ENCODE measurements around the gene FKBP5.

The FKBP5 gene

DNA sequence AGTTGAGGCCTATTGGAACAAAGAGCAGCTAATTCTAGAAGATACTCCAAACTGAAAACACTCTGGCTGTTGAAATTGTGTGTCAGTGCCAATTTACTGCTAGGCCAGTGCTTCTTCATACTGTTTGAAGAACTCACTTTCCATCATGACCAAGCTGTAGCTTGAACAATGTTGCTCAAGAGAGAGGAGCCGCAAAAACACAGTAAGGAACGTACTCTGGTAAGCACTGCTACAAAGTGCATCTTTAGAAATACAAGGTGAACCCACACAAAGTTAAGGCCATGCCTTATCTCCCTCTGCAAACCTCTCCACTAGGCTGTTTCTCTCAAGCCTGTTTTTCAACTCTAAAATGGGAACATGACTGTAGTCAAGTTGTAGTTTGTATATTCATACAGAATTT, 101.5 kb downstream of the FKBP5 start:
- no peak overlapping the region for H3K4me3 ChIP-seq (ENCODE audit: low read depth, low read length)
- no peak for DNase-seq (ENCODE audit: low read depth)
- TF ChIP-seq, protein P1, sequence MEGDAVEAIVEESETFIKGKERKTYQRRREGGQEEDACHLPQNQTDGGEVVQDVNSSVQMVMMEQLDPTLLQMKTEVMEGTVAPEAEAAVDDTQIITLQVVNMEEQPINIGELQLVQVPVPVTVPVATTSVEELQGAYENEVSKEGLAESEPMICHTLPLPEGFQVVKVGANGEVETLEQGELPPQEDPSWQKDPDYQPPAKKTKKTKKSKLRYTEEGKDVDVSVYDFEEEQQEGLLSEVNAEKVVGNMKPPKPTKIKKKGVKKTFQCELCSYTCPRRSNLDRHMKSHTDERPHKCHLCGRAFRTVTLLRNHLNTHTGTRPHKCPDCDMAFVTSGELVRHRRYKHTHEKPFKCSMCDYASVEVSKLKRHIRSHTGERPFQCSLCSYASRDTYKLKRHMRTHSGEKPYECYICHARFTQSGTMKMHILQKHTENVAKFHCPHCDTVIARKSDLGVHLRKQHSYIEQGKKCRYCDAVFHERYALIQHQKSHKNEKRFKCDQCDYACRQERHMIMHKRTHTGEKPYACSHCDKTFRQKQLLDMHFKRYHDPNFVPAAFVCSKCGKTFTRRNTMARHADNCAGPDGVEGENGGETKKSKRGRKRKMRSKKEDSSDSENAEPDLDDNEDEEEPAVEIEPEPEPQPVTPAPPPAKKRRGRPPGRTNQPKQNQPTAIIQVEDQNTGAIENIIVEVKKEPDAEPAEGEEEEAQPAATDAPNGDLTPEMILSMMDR (IDR thresholded peaks at IDR 0.05; ENCODE audit: control insufficient read depth, extremely low read depth, insufficient read depth): no peak

- no peak for DNase-seq (ENCODE audit: low read depth)
- TF ChIP-seq, protein P1 (IDR thresholded peaks at IDR 0.05; ENCODE audit: control insufficient read depth, extremely low read depth, insufficient read depth): no peak
- no peak overlapping the region for H3K4me3 ChIP-seq (ENCODE audit: low read depth, low read length)
These were observed 102.2 kb downstream of the FKBP5 start for GRCh38 chr6:35586542-35586941.

DNA sequence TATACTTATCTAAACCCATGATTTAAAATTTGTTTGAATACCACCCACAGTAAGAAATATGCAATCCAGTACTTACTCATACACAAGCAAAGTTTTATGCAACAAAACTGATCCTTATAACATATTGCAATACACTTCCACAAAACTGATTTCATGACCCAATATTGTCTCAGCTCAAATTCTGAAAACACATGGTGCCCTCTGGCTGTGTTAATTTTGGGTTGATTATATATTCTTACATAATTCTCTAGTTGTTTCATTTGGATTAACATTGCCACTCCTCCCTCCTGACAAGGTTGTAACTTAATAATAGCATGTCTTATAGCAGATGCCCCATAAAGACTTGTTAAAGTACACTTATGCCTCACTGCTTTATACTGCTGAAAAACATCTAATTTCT, 103.1 kb downstream of the FKBP5 start:
- H3K4me3 ChIP-seq (ENCODE audit: low read depth, low read length): no peak overlapping the region
- TF ChIP-seq, protein P1 (IDR thresholded peaks at IDR 0.05; ENCODE audit: control insufficient read depth, extremely low read depth, insufficient read depth): no peak
- no peak for DNase-seq (ENCODE audit: low read depth)

DNA sequence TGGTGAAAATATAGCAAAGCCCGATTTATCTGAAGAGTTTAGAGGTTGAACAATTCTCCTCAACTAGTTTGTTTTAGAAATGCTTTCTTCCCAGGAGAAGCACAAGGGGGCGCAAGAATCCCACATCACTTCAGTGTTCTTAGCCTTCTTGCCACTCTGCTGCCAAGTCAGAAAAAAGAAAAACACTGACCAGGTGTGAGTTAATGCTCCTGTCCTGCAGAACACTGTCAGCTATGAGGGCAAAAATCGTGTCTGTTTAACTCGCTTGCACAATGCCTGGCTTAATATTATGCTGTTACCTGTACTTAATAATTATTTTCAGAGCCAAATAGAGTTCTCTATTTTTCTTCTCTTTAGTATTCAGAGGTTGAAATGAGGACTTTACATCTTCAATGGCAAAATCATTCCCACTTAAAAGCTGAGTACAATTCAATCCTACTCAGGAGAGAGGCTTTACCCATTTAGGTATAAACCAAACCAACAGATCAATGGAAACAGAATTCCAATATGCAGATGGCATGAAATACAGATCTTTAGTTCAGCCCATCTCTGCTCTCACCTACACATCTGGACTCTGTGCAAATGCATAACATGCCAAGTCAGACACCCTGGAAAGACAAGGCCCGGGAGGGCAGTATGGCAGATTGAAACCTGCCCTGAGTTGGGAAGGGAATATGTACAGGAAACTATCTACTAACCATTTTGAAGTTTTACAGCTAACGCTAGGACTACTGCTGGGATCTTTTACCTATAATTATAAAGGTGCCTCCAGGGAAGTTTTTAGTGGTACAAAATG, 104.6 kb downstream of the FKBP5 start:
- DNase-seq (ENCODE audit: low read depth): peak; percentile 65
- H3K4me3 ChIP-seq (ENCODE audit: low read depth, low read length): no peak overlapping the region
- TF ChIP-seq, protein P1 (IDR thresholded peaks at IDR 0.05; ENCODE audit: control insufficient read depth, extremely low read depth, insufficient read depth): peak; percentile 78

DNA sequence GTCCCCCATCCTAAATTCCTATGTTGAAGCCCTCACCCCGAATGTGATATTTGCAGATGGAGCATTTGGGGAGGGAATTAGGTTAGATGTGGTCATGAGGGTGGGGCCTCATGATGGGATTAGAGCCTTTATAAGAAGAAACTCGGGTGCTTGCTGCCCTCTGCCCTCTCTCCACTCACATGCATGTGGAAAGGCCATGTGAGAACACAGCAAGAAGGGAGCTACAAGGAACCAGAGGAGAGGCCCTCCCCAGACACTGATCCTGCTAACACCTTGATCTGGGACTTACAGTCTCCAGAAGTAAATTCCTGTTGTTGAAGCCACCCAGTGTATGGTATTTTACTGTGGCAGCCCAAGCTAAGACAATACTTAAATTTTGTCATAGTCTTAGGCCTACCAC, 106.4 kb downstream of the FKBP5 start:
- TF ChIP-seq, protein P1 (IDR thresholded peaks at IDR 0.05; ENCODE audit: control insufficient read depth, extremely low read depth, insufficient read depth): no peak
- no peak for DNase-seq (ENCODE audit: low read depth)
- H3K4me3 ChIP-seq (ENCODE audit: low read depth, low read length): no peak overlapping the region

DNA sequence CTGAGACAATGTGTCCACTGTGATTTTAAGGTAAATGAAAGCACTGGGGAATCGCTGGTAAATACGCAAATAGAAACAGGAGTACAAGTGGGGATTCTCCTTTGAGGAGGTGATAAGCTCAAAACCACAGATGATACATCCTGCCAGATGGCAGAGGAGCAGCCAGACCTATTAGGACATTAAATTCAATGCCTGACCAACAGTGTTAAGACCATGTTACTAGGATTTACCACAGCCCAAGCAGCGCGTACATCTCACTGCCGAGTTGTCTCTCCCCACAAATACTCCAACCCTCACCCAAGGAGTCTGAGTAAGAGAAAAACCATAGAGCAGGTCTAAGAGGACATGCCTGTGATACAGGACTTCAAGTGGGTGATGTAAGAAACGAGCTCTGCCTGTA, 107.1 kb downstream of the FKBP5 start:
- TF ChIP-seq, protein P1 (IDR thresholded peaks at IDR 0.05; ENCODE audit: control insufficient read depth, extremely low read depth, insufficient read depth): no peak
- H3K4me3 ChIP-seq (ENCODE audit: low read depth, low read length): no peak overlapping the region
- DNase-seq (ENCODE audit: low read depth): no peak

DNA sequence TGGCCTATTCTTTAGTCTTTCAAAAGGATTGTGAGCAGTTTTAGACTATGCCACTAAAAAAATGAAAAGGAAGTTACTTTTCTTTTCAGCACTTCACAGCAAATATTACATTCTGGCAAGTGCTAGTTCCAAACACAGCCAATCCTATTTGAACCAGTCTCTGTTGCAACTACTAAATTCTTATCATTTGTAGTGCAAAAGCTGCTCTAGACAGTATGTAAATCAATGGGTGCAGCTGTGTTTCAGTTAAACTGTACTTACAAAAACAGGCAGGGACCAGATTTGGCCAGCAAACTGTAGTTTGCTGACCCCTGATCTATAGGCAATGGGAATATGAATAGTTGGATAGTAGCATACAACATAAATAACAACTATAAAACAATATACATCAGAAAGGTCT, 107.9 kb downstream of the FKBP5 start:
- TF ChIP-seq, protein P1 (IDR thresholded peaks at IDR 0.05; ENCODE audit: control insufficient read depth, extremely low read depth, insufficient read depth): no peak
- H3K4me3 ChIP-seq (ENCODE audit: low read depth, low read length): no peak overlapping the region
- DNase-seq (ENCODE audit: low read depth): no peak
